ENCODE data around the gene CCDC27. TPM values are rescaled to one million over a fixed set of nuclear protein-coding genes. Genes with fewer than 3 reads are reported as not detected.

CCDC27 gene
- total RNA-seq, 4 donors from 2014 or later, result not detected

- H3K36me3 ChIP-seq, result no peaks in the 10 kb centered on the region
- H3K4me3 ChIP-seq, result no peak overlapping the region
- no peak overlapping the region for H3K27ac ChIP-seq
- H3K9me3 ChIP-seq, result no peaks in the 10 kb centered on the region
- TF ChIP-seq CTCF (IDR thresholded peaks at IDR 0.05), result no peak
- H3K4me1 ChIP-seq, result no peaks in the 10 kb centered on the region
- intact Hi-C loops (cut with DNase I; ENCODE audit: low total_unique reads), result no loop called here
- peaks cover 0 to 12% of the 10 kb centered on the region in 2 donors for H3K27me3 ChIP-seq
- DNase-seq, result no peak
These were observed 40.9 kb upstream of the CCDC27 start for GRCh38 chr1:3711381-3711779.

DNA sequence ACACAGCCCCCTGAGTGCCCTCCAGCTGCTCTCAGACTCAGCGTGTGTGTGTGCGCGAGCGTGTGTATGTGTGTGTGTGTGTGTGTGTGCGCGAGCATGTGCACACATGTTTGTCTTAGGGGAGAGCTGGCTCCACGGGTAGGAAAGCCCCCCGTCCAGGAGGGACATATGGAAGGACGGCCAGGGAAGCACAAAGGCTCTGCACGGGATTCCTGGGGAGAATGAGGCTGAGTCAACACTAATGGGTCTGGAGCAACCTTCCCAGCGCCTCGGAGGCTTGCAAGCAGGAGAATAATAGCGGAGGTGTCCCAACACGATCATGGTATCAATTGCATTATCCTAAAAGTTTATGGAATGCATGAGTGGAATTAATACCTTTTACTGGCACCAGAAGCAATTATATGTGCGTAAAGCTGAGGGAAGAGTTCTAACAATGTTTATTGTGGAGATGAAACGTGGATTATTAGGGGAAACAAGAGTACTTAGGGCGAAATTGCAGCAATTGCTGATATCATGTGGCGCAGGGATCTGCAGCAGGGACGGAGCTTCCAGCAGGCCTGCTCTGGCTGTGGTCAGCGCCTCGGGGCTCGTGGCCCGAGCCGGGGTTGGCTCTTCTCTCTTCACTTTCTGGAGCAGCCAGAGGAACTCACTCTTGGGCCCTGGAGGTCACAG is 40.3 kb upstream of the CCDC27 start:
- H3K27me3 ChIP-seq, result peaks cover 0 to 17% of the 10 kb centered on the region in 2 donors
- no peak for TF ChIP-seq POLR2A (IDR thresholded peaks at IDR 0.05)
- no peak for TF ChIP-seq CTCF (IDR thresholded peaks at IDR 0.05)
- DNase-seq, result no peak
- H3K9me3 ChIP-seq, result no peaks in the 10 kb centered on the region
- no peak overlapping the region for H3K4me3 ChIP-seq
- no peaks in the 10 kb centered on the region for H3K36me3 ChIP-seq
- intact Hi-C loops (cut with DNase I; ENCODE audit: low total_unique reads), result no loop called here
- H3K27ac ChIP-seq, result no peak overlapping the region
- H3K4me1 ChIP-seq, result no peaks in the 10 kb centered on the region

DNA sequence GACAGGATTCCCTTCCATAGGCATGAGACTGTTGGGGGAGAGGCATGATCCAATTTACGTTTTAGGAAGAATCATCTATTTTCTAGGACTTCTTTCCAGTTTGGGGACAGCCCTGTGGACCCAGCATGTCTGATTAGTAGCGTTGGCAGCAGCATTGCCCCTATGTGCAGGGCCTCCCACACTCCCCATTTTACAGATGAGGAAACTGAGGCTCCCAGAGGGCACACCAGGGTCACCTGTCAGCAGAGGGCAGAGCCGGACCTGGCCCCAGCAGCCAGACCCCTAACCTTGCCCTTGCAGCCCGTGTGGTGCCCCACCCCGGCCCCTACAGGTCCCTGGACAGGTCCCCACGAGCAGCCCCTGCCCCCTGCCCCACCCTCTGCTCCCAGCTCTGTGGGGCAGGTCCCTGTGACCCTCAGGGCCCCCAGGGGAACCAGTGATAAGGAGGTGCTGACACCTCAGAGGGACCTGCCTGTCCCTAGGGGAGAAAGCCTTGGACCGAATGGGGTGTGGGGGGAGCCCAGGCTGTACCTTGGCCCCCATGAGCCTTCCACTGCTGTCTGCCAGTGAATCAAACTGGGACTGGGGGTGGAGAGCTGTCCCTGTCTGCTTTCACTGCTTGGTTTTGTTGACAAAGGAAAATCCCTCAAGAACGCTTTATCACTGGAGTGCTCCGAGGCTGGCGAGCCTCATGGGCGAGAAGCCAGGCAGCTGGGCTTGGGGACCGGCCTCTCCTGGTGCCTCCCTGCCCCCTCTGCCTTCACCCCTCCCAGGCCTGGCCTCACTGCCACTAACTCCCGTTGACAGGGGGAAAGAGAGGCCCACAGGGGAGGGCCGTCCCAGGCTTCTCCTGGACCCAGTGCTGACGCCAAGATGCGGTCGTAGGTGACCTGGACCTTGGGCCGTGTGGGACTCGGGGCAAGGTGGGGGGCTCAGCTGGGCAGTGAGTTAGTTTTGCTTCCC is 39.4 kb upstream of the CCDC27 start:
- intact Hi-C loops (cut with DNase I; ENCODE audit: low total_unique reads), result no loop called here
- Histone ChIP-seq H3K27me3 (peaks cover 0 to 25% of the 10 kb centered on the region in 2 donors), H3K36me3 (no peaks in the 10 kb centered on the region)

GRCh38 chr1:3713840-3714239 is 38.4 kb upstream of the CCDC27 start:
- TF ChIP-seq POLR2A (IDR thresholded peaks at IDR 0.05) (no peak), CTCF (IDR thresholded peaks at IDR 0.05) (no peak)
- H3K4me3 ChIP-seq, result no peak overlapping the region
- no peaks in the 10 kb centered on the region for H3K9me3 ChIP-seq
- intact Hi-C loops (cut with DNase I; ENCODE audit: low total_unique reads), result no loop called here
- peaks cover 0 to 23% of the 10 kb centered on the region in 2 donors for H3K27me3 ChIP-seq
- no peak overlapping the region for H3K27ac ChIP-seq
- H3K36me3 ChIP-seq, result no peaks in the 10 kb centered on the region
- no peak for DNase-seq
- H3K4me1 ChIP-seq, result no peaks in the 10 kb centered on the region

More for the DNA sequence above, 39.4 kb upstream of the CCDC27 start:
- Histone ChIP-seq H3K4me3 (no peak overlapping the region), H3K4me1 (no peaks in the 10 kb centered on the region), H3K9me3 (no peaks in the 10 kb centered on the region), H3K27ac (no peak overlapping the region)
- TF ChIP-seq POLR2A (IDR thresholded peaks at IDR 0.05) (no peak), CTCF (IDR thresholded peaks at IDR 0.05) (no peak)
- DNase-seq, result no peak

- no peak for DNase-seq
- Histone ChIP-seq H3K4me3 (no peak overlapping the region), H3K9me3 (no peaks in the 10 kb centered on the region), H3K36me3 (no peaks in the 10 kb centered on the region), H3K27me3 (peaks cover 0 to 18% of the 10 kb centered on the region in 2 donors), H3K4me1 (no peaks in the 10 kb centered on the region), H3K27ac (no peak overlapping the region)
- TF ChIP-seq CTCF (IDR thresholded peaks at IDR 0.05) (no peak), POLR2A (IDR thresholded peaks at IDR 0.05) (no peak)
- intact Hi-C loops (cut with DNase I; ENCODE audit: low total_unique reads), result no loop called here
These were observed 37.9 kb upstream of the CCDC27 start for GRCh38 chr1:3714284-3714741.
